Transverse colon (tissue), 4 donors: Measurements from ENCODE around the gene CCDC141.

Experiments
- POLR2A ChIP-seq: fragments of 450-650 bp; IDR thresholded peaks from one replicate; pipeline ENCODE4 v1.6.1; 2016; ENCODE audit warnings: antibody characterized with exemption, mild to moderate bottlenecking, moderate library complexity
- POLR2AphosphoS5 ChIP-seq, 3 donors: sonication (generic); formaldehyde crosslinking; IDR thresholded peaks; one replicate each; pipeline ENCODE4 v1.6.1; 2016; ENCODE audit warnings: antibody characterized with exemption in 3 of 3
- TF ChIP-seq, protein P1 (sequence below), 5 experiments: fragments of 200-600 bp in 3 of 5; fragments of 450-650 bp in 2 of 5; sonication (generic) in 3 of 5; IDR thresholded peaks; 1 replicate in 2 of 5; 2 replicates in 3 of 5; pipeline ENCODE4 v1.5.1; 2016 to 2017; ENCODE audit warnings: antibody characterized with exemption in 5 of 5, inconsistent platforms in 3 of 5, mild to moderate bottlenecking in 2 of 5, moderate library complexity in 1 of 5

DNA sequence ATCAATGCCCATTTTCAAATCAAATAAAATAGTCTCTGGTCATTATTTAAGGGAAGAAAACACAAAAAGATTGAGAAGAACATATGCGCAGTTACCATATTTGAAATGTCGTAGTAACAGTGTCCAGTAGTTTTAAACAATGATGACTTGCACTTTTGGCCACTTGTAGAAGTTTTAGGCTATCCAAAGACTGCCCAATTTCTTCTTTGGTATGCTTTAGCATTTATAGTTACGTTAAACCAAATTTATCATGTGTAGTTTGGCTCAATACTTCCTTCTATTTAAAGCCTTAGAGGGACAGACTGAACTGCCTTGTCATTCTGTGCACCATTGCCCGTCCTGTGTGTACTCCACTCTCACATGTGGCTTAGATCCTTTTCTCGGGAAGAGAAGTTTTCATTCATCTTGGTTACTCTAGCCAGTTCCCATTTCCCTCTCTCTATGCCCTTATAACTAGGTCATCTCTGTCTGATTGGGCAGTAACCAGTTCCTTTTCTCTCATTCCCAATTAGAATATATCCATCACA lies 157.9 kb downstream of the CCDC141 start:
- TF ChIP-seq, protein P1, sequence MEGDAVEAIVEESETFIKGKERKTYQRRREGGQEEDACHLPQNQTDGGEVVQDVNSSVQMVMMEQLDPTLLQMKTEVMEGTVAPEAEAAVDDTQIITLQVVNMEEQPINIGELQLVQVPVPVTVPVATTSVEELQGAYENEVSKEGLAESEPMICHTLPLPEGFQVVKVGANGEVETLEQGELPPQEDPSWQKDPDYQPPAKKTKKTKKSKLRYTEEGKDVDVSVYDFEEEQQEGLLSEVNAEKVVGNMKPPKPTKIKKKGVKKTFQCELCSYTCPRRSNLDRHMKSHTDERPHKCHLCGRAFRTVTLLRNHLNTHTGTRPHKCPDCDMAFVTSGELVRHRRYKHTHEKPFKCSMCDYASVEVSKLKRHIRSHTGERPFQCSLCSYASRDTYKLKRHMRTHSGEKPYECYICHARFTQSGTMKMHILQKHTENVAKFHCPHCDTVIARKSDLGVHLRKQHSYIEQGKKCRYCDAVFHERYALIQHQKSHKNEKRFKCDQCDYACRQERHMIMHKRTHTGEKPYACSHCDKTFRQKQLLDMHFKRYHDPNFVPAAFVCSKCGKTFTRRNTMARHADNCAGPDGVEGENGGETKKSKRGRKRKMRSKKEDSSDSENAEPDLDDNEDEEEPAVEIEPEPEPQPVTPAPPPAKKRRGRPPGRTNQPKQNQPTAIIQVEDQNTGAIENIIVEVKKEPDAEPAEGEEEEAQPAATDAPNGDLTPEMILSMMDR (IDR thresholded peaks at IDR 0.05): no peak
- no peak for TF ChIP-seq POLR2AphosphoS5 (IDR thresholded peaks at IDR 0.05)
- TF ChIP-seq POLR2A: no peak
